Cardiac fibroblast (primary cell): ENCODE results near the gene SLC13A1.

ENCODE experiments used
- DNase-seq, 2 donors: peaks; one replicate each; pipeline versions ENCODE4 v3.0.0 to v3.0.0-alpha.2; 2010; ENCODE audit warnings: low read depth in 2 of 2
- H3K4me3 ChIP-seq, 2 donors: replicated peaks in 1 of 2; 1 replicate in 1 of 2; 2 replicates in 1 of 2; pipeline ENCODE4 v1.5.1; 2011; ENCODE audit warnings: low read depth in 2 of 2, low read length in 2 of 2, mild to moderate bottlenecking in 2 of 2, moderate library complexity in 1 of 2
- TF ChIP-seq, protein P1 (sequence below): IDR thresholded peaks from one replicate; pipeline ENCODE4 v1.5.1; 2011; ENCODE audit warnings: low read depth, mild to moderate bottlenecking, low read length, inconsistent platforms

SLC13A1 gene

DNA sequence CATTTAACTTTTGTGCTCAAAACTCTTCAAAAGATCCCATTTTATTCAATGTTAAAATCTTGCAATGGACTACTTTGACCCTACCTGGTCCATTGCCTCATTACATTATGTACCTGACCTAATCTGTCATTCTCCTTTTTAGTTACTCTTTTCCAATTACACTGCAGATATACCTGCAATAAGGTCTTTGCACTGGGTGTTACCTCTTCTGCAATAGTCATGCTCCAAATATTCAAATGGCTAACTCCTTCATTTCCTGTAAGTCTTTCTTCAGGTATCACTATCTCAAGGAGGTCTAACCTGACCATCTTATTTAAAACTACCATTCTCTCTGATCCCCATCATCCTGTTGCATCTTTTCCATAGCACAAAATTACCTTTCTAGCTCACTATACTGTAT is 22.3 kb downstream of the SLC13A1 start:
- TF ChIP-seq, protein P1, sequence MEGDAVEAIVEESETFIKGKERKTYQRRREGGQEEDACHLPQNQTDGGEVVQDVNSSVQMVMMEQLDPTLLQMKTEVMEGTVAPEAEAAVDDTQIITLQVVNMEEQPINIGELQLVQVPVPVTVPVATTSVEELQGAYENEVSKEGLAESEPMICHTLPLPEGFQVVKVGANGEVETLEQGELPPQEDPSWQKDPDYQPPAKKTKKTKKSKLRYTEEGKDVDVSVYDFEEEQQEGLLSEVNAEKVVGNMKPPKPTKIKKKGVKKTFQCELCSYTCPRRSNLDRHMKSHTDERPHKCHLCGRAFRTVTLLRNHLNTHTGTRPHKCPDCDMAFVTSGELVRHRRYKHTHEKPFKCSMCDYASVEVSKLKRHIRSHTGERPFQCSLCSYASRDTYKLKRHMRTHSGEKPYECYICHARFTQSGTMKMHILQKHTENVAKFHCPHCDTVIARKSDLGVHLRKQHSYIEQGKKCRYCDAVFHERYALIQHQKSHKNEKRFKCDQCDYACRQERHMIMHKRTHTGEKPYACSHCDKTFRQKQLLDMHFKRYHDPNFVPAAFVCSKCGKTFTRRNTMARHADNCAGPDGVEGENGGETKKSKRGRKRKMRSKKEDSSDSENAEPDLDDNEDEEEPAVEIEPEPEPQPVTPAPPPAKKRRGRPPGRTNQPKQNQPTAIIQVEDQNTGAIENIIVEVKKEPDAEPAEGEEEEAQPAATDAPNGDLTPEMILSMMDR = no peak
- no peak overlapping the region for H3K4me3 ChIP-seq
- DNase-seq = no peak

- TF ChIP-seq, protein P1 = no peak
- H3K4me3 ChIP-seq = no peak overlapping the region
- no peak for DNase-seq
Observed at GRCh38 chr7:123170333-123171246, 29.2 kb downstream of the SLC13A1 start.

- no peak overlapping the region for H3K4me3 ChIP-seq
- no peak for DNase-seq
- TF ChIP-seq, protein P1 = no peak
Observed at GRCh38 chr7:123169065-123169464, 30.7 kb downstream of the SLC13A1 start.

- DNase-seq = no peak
- H3K4me3 ChIP-seq = no peak overlapping the region
- TF ChIP-seq, protein P1 = no peak
Observed at GRCh38 chr7:123157606-123158005, 42.2 kb downstream of the SLC13A1 start.

DNA sequence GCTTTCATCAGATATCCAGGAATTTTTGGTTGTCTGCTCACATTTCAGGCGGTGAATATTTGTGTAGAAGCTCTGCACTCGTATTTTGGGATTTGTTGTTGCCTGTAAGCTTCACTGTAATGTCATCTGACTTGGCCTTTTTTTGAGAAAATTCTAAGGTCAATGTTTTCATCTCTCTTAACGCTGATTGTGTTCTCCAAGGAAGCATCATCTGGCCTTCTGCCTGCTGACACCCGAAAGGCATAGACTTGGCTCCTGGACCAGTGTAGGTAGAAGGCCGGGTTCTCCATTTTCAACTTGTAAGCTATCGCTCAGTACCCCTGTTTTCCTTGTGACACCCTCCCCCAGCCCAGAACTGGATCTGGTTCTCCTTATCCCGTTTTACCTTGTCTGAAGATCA is 44.2 kb downstream of the SLC13A1 start:
- H3K4me3 ChIP-seq = no peak overlapping the region
- TF ChIP-seq, protein P1 = no peak
- DNase-seq = no peak

GRCh38 chr7:123154231-123154860 is 45.4 kb downstream of the SLC13A1 start:
- TF ChIP-seq, protein P1 = peak; percentile 70
- DNase-seq = peak; percentile 85 to 95
- H3K4me3 ChIP-seq = no peak overlapping the region
